GM12872 (cell line): ENCODE measurements around the gene SZT2.

Source experiments
- CTCF ChIP-seq: IDR thresholded peaks from 3 replicates; pipeline ENCODE4 v1.5.1; 2011; ENCODE audit warnings: low read depth, mild to moderate bottlenecking, low read length, moderate library complexity; ENCODE audit not compliant: insufficient read depth

Gene SZT2

DNA sequence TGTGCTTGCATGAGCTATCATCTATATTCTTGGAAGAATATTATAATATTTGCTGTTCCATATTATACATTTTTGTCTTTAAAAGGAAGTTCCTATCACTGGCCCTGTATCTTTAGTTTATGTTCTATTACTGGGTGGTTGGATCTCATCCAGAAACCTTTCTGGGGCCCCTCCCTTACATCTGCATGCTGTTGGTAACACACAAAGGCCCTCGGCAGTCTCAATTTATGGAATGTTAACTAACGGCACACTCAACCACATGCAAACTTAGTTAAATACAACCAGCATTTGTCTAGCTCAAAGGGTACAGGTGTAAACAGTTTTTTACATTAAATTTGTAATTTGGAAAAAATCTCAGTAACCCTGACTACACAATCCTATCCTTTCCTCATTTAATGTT is 73.8 kb downstream of the SZT2 start:
- no peak for TF ChIP-seq CTCF

DNA sequence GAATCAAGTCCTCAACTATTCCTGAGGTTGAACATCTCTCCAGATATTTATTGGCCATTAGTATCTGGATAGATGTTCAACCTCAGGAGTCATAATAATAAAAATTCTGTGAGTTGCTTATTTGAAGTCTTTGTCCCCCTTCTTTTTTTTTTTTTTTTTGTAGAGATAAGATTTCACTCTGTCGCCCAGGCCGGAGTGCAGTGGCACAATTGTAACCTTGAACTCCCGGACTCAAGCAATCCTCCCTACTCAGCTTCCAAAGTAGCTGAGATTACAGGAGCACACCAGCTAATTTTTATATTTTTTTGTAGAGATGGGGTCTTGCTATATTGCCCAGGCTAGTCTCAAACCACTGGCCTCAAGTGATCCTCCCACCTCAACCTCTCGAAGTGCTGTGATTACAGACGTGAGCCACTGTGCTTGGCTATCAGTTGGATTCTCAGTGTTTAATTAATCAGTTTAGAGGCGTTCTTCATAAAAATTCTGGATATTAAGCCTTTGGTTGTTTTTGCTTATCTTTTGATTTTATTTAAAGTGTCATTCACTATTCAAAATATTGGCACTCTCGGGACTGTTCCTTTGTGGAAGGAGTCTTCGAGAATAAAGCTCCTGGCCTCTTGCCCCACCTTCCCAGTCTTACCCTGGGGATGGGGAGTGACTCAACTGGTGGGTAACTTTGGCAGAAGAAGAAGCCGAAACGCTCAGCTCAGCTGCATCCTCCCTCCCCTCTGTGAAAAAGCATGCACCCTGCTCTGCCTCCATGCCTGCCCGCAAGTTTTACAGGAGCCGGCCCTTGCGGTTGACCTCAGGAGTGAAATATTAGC is 75.2 kb downstream of the SZT2 start:
- TF ChIP-seq CTCF, result no peak

DNA sequence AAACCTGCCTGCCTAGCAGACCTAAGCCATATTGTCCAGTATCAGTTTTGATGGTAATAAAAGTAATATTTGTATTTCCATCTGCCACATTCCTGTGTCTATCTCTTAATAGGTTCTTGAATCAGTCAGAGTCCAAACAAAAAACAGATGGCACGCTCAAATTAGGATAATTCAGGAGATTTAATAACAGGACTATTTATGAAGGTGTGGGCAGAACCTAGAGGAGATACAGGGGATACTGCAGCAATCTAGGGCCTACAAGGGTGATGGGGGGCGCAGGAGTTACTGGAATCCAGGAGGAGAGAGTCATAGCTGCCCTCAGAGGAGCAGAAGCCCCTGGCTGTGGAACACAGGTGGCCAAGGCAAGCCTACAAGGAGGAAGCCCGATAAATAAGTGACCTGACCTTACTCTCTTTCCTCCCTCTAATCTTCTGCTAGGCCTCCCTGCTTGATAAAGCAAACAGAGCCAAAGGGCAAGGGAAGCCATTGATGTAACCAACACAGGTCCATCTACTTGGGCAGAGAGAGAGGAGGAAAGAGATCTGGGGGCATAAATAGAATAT is 75.9 kb downstream of the SZT2 start:
- no peak for TF ChIP-seq CTCF

DNA sequence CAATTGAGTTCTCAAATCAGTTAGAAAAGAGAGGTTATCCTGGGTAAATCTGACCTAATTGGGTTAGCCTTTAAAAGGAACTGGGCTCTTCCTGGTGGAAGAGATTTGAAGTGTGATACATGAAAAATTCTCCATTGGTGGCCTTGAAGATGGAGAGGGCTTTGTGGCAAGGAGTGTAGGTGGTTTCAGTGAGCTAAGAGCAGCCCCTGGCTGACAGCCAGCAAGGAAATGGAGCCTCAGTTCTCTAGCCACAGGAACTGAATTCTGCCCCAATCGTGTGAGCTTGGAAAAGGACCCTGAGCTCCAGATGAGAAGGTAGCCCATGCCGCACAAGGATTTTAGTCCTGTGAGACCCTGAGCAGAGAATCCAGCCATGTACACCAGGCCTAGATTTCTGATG is 76.7 kb downstream of the SZT2 start:
- no peak for TF ChIP-seq CTCF

- no peak for TF ChIP-seq CTCF
These were observed 78.7 kb downstream of the SZT2 start for GRCh38 chr1:43468414-43468813.

- no peak for TF ChIP-seq CTCF
These were observed 80.2 kb downstream of the SZT2 start for GRCh38 chr1:43469932-43470331.

DNA sequence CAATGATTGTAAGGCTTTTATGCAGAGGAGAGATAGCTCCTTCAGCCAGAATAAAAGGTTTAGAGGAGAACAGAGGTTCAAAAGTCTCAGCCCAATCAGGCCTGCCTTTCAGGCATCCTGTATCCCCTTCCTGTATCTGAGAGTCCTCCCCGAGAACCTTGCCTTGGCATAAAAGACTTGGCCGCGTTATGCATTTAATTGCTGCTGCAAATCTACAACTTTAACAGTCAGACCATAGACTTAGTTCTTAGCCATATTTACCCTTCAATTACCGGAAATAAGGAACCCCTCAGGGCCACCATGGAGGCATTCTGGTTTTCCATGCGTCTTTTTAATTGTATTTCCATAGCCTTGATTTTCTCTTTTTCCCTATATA is 82.4 kb downstream of the SZT2 start:
- no peak for TF ChIP-seq CTCF
